GM21381 (cell line): Measurements from ENCODE around the gene KLHL3.
"Not testable (repeated sequence)": the region's sequence is repeated elsewhere in the genome, so short reads cannot be mapped to it uniquely, and the experiment has no call there.

Source experiments
- ATAC-seq: cut with Tn5 transposase; IDR thresholded peaks from one replicate; pipeline ENCODE4 v1.9.1; 2021; ENCODE audit warnings: mild to moderate bottlenecking, moderate library complexity; ENCODE audit not compliant: unreplicated experiment

KLHL3 gene

DNA sequence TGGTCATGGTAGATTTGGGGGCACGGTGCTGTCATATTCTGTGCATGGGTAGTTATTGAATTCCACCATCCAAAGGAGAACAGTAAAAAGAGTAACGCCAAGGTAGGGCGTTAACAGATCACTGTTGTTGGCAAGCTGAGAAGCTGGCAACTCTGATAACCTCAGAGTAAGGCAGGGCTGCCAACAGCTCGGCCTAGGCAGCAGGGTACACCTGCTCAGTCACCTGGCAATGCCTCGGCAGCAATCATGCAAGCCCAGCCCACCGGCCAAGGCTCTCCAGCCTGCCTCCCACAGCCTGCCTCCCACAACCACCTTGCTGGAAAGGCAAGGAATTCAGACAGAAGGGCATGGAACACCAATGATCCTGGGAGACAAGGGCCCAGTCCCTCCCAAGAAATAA, 63.9 kb downstream of the KLHL3 start:
- ATAC-seq, result no peak

DNA sequence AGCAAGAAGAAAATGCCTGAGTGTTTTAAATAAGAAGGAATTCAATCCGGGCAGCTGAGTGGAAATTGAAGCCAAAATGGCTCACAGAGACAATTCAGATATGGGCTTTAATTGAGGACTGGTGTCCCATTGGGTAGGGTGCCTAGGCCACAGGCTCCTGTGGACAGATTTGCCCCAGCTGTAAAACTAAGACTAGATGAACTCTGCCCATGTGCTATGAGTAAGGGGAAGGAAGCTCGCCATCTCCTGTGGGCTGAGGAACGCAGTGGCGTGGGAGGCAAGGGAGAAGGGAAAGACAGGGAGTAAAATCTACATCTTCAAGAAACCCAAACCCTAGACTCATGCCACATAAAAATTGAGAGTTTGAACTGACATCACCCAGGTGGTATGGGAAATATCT, 66.1 kb downstream of the KLHL3 start:
- no peak for ATAC-seq

DNA sequence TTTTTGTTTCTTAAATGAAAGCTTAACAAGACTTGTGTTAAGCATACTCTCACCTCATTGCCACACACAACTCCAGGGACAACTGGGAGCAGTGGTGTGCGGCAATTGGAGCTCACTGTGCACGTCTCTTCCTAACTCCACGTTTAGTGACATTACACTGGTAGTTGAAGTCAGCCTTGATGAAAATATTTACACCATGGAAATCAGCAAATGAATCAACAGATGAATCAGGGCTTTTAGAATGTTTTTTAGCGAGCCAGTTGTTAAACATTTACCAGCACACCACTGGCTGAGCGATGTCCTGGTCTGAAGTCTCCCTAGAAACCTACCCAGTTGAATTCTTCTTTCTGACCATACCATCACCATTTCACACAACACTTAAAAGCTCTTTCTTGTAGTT, 67.3 kb downstream of the KLHL3 start:
- ATAC-seq, result no peak

DNA sequence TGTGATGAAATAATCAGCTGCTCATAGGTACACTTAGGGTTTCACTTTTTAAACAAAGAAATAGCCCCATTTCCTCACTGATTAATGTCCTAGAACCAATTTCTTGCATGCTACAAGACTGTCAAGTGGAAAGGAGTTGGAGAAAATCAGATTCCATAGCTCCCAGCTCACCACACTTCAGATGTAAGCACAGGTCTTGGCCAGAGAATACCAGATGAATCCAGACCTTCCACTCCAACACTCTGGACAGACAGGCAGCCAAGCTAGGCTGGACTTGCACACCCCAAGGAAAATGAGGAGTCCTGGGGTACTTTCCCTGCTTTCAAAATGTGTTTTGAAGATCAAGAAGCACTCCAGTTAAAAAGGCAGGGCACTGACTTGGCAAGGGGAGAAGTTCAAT, 68.5 kb downstream of the KLHL3 start:
- ATAC-seq, result no peak

DNA sequence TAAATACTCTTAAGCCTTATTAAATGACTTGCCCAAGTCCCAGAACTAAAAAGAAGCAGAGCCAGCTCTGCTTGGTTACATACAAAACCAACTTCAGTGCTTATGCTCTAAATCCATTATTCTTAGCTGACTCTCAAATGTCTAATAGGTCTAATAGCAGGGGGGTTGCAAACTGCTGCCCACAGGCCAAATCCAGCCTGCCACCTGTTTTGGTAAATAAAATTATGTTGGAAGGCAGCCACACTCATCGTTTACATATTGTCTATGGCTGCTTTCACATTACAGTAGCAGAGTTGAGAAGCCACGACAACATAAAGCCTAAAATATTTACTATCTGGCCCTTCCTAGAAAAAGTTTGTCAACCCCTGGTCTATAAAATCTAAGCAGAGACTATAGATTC, 69.0 kb downstream of the KLHL3 start:
- ATAC-seq, result no peak

DNA sequence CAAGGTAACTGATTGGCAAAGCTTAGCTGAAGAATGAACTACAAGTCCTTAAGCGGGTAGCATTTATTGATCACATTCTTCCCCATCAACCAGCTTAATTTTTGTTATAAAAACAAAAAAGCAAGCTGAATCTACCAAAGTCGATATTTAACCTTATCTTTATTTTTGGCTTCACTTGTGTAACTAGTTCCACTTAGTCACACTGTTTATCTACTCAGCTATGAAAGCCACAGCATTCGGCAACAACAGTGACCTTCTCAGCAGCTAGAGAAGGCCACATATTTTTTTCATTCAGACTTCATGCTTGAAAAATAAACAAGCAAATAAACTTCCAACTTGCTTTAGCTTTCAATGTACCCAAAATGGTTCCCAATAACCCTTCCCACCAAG, 69.4 kb downstream of the KLHL3 start:
- peak; percentile 42 for ATAC-seq

DNA sequence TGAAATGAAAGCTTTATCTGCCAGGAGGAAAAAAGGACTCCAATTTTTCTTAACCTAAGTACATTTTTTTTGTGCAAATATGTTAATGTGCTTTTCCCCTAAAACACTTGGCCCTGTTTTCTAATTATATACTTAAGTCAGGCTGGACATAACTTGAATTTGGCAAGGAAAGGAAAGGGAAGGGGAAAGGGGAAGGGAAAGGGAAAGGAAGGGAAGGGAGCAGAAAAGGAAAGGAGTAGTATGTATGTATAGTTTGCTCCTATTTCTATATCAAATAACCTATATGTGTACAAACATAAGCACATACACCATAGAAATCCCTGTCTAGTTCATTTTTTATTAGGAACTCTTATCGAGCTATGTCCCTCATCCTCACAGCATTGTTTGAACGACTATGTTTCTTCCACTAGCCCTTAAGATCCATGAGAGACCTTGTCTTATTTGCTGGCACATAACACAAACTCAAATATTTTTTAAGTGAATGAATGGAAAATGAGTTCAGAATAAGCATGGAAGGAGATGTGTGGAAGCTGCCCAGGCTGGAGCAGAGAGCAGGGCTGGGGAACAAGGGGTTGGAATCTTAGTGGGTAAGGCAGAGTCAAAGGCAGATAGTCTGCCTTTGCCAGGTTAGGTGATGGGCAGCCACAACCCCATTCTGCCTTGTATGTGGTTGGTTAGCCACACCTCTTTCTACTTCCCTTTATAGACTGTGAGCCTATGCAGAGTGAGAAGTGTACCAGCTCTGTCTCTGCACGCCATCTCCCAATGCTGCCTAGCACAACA, 70.0 kb downstream of the KLHL3 start:
- ATAC-seq, result peak; percentile 100

DNA sequence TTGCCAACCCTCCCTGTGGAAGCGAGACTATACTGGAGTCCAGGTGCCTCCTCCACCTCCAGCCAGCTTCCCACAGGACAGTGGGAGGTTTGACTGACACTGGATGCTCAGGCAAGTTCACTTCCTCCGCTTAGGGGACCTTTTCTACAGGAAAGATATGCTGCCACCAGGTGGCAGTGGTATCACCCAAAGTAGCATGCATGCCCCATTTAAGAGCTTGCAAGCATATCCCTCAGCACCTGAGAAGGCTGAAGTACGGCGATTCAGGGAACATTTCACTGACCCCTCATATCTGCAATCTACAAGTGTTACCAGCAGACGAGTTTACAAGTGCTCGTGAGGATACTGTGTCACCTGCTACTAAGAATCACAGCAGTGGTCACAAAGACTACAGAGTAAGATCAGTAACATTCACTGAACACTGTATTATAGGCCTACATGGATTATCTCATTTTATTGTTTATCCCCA, 75.5 kb downstream of the KLHL3 start:
- peak; percentile 82 for ATAC-seq

DNA sequence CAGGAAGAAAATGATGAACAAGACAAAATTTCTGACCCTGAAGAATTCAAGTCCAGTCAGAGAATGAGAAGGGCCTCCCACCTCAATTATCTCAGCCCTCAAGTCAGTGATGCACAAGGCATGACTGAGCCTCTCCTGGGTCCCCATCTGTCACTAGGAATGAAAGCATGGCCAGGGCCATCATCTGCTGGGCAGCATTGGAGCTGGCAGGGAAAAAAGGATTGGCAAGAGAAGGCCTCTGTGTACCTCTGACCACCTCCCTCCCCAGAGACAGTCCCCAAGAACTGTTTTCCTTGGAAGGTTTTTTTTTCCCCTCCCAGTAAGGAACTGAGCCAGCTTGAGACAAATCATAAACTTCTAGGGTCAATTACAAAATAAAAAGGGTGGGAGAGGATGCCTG, 76.7 kb downstream of the KLHL3 start:
- ATAC-seq, result no peak

DNA sequence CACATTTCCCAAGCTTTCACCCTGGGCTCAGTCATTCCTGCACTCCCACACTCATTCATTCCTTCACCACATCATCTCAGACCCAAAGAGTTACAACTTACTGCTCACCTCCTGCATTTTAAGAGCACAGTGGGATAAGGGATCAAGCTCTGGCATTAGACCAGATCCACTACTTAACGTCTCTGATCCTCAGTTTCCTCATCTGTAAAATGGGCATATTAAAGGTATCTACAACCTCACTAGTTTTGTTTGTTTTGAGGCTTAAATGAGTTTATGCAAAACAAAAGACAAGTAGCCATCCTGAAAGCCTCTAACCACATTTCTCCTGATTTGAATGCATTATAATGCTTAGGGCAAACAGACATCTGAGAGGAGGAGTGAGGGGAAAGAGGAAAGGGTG, 77.6 kb downstream of the KLHL3 start:
- no peak for ATAC-seq

DNA sequence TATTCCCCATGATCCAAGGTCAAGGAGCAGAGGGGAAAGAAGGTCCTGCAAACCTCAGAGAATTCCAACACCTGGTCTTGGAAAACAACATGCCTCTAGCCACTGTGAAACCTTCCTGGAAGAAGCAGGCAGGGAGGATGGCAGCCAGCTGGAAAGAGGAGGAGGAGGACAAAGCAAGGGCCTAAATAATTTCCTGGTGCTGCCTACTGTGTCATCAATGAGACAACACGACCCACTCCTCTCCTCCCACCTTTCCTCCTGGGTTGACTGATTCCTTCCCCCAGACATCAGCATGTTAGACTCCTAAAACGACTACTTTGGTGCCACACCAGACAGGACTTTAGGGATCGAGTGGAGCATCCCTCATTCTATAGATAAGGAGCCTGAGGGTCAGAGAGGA, 78.8 kb downstream of the KLHL3 start:
- ATAC-seq, result no peak

DNA sequence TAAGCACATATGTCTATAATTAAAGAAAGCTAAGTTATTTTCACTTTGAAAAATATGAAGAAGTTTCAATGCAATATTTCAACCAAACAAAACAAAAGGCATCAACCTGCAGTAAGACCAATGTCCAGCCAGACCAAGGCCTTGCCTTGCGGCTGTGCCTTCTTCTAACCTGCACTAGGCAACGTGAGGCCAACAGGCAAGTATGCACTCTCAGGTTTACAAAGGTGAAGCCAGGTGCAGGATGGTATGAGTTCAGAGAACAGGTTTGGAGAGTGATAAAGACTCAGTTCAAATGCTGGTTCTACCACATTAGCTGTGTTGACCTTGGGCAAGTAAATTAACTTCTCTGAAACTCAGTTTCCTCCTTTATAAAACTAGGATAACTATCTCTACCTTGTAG, 79.3 kb downstream of the KLHL3 start:
- no peak for ATAC-seq

DNA sequence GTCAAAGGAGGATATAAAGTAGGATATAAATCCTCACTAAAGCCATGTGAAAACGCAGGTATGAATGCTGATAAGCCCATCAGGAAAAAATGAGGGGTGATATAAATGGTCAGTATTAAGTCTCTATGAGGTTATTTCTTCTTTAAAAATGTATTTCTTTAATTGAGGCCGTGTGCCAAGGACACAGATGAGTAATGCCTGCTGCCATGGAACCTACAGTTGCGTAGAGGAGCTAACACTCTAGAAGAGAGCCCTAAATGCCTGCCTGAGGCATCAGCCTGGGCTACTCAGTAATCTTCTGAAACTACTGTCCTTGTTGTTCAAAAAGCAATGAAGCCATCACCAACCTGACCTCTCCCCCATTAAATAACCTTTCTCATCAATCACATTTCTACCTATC, 84.9 kb downstream of the KLHL3 start:
- ATAC-seq, result no peak

DNA sequence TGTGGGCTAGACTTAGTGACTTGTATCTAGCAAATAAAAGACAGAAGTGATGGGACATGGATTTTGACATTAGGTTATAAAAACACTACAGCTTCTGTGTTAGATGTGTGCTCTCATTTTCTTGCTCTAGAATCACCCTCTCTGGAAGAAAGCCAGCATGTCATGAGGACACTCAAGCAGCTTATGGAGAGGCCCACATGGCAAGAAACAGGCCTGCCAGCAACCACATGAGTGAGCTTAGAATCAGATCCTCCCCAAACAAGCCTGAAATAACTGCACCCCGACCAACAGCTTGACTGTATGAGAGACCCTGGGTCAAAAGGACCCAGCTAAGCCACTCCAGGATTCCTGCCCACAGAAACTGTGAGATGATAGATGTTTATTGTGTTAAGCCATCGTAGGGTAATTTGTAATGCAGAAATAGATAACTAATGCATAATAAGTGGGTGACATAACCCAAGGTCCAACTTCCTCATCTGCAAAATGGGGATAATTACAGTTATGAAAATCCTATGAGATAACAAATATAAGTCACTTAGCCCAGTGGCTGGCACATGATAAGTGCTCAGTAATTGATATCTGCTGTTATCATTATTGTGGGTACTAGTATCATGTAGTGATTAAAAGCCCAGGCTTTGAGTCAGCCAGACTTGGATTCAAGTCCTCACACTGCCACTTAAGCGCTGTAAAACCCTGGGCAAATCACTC, 86.5 kb downstream of the KLHL3 start:
- ATAC-seq, result no peak

DNA sequence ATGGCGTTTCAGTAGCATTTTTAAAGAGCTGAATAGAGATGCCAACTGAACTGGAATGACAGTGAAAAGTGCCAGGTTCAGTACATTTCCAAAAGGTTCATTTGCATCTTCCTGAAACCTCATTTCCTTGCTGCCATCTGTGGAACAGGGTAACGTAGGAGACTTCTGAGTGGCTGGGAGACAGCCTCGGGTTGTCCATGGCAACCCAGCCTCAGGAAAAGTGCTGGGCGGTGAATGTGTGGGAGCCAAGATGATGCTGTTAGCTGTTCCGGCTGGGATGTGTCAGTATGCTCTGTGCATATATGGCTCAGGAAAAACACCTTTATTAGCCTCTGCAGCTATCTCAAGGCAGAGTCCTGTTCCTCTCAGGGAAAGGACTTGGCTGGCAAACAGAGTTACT, 87.5 kb downstream of the KLHL3 start:
- no peak for ATAC-seq

DNA sequence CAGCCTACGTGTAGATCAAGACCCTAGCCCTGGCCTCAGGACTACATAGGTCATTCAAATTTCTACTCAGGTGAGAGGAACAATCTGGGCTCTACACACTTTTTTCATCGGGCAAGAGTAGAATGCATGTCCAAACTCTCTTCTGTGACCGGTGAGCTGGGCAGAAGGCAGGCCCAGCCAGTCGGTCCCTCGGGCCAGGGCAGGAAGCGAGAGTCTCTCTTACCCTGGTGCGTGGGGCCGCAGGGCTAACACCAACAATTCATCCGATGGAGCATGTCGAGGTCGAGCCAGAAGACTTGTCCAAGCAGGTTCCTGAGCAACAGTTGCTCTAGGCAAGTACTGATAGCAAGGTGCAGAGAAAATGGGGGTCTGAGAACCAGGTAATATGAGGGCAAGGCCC, 88.5 kb downstream of the KLHL3 start:
- no peak for ATAC-seq

DNA sequence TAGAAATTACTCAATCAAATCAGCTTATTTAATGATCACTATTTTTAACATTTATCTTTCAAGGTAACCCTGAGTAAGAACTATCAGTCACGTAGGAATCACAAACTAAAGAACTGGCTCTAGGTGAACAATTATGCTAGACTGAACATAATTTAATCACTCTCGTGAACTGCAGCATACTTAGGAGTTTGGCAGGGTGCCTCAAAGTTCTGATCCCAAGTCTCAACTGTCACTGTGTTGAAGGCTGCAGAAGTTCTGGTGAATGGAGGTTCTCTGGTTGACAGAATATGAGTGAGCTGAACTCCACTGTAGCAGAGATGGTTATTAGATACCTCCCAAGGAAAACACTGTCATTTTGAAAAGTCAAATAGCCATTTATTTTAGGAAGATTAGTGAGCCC, 89.1 kb downstream of the KLHL3 start:
- no peak for ATAC-seq

DNA sequence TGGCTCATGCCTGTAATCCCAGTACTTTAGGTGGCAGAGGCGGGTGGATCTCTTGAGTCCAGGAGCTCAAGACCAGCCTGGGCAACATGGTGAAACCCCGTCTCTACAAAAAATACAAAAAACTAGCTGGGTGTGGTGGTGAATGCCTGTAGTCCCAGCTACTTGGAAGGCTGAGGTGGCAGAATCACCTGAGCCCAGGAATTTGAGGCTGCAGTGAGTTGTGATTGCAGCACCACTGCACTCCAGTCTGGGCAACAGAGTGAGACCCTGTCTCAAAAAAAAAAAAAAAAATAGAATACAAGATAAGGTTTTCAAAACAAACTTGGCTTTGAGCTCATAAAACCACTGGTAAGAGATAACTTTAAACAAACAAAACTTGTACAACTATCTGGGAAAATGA, 92.8 kb downstream of the KLHL3 start:
- ATAC-seq, result not testable (repeated sequence)

DNA sequence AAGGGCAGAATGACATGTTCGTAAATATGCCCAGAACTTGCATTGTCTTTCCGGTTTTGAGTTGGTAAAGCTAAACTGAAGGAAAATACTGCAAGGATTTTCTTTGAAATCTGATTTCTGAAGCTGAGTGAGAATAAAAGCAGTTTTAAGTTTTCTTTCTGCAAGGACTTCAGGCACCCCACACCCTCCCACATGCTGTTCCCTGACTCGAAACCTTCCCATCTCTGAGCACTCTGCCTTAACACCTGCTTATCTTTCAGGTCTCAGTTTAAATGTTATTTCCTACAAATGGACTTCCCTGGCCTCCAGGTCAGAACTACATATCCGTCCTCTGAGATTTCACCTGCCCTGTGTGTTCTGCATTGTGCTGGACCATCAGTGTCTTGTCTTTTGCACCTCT, 93.8 kb downstream of the KLHL3 start:
- ATAC-seq, result no peak

DNA sequence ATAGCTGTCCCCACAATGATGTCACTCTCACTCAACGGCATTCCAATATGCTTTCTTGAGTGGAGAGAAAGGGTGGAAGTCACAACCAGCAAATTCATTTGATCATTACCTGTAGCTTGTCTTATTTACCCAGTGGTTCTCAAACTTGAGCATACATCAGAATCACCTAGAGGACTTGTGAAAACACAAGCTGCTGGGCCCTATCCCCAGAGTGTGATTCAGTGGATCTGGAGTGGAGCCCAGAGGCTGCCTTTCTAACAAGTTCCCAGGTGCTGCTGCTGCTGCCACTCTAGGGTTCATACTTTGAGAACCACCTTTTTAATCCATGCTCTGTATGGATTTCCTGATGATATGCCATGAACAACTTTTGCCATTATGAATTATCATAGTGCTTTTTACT, 94.7 kb downstream of the KLHL3 start:
- ATAC-seq, result no peak

DNA sequence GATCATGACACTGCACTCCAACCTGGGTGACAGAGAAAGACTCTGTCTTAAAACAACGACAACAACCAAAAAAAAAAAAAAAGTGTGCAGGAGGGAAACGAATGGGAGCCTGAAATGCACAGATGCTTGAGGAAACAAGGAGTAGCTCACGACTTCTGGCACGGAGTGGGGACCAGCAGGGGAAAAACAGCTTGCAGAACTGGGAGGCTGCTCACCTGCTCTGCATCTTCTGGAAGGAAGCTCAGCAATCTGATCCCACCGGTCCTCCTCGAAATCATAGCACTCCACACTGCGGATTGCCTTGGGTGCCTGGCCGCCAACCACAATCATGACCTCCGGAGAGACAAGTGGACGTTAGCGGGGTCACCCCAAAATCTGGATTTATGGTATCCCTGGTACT, 96.2 kb downstream of the KLHL3 start:
- no peak for ATAC-seq

DNA sequence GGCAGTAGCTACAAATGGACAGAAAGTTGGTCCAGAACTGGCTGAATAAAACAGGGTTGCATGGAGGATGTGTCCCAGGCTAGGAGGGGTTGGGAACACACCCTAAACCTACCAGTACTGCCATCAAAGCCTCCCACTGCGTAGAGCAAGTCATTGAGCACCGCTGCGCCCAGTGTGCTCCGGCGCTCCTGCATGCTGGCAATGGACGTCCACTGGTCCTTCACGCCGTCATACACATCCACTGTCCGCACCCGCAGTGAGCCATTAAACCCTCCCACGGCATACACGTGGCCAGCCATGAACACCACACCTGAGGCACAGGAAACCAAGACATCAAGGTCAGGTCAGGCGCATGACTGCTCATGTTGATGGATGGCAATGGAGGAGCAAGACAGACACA, 97.0 kb downstream of the KLHL3 start:
- ATAC-seq, result no peak
